ENCODE data around the gene VSIG10L2.

DNA sequence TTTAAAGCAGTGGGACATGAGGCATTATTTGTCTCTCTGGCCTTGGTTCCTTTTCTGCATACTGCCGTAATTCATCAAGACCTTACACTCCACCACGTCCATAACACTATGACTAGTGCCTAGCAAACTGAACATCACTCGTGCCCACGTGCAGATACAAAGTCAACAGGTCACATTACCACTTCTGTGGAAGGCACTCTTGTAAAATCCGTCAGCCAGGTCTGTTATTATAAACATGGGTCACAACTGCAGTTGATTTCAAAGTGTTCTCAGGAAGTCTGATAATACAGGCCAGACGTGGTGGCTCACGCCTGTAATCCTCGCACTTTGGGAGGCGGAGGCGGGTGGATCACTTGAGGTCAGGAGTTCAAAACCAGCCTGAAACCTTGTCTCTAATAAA, 14.1 kb downstream of the VSIG10L2 start:
- TF ChIP-seq CTCF (IDR thresholded peaks at IDR 0.05): no peak
- TF ChIP-seq POLR2A (IDR thresholded peaks at IDR 0.05): no peak
- TF ChIP-seq EP300 (IDR thresholded peaks at IDR 0.05): no peak
- no peak for TF ChIP-seq POLR2AphosphoS5 (IDR thresholded peaks at IDR 0.05)
